DOHH2 (cell line): ENCODE results near the gene NUDT14.
A peak's percentile ranks its signal among the peaks of the same experiment; 100 is the strongest.

ENCODE experiments used
- H3F3A ChIP-seq: fragments of 200-600 bp; sonication (generic), shearing (Covaris generic); 2 replicates; pipeline ENCODE4 v1.6.0; 2016; ENCODE audit warnings: antibody characterized with exemption, mild to moderate bottlenecking; ENCODE audit not compliant: control insufficient read depth, insufficient read depth
- H3K27ac ChIP-seq: fragments of 200-600 bp; sonication (generic); 2 replicates; pipeline ENCODE4 v1.5.1; 2014; ENCODE audit warnings: low read depth, mild to moderate bottlenecking, low read length, moderate library complexity
- H3K27me3 ChIP-seq: fragments of 200-600 bp; sonication (generic); 2 replicates; pipeline ENCODE4 v1.6.1; 2014; ENCODE audit warnings: mild to moderate bottlenecking, low read length, mixed read lengths; ENCODE audit not compliant: control insufficient read depth
- H3K36me3 ChIP-seq: fragments of 200-600 bp; sonication (generic); 2 replicates; pipeline ENCODE4 v1.6.1; 2014; ENCODE audit warnings: mild to moderate bottlenecking, low read length, moderate library complexity, mixed read lengths; ENCODE audit not compliant: control insufficient read depth
- H3K4me1 ChIP-seq: fragments of 200-600 bp; sonication (generic); 2 replicates; pipeline ENCODE4 v1.6.1; 2014; ENCODE audit warnings: mild to moderate bottlenecking, low read length, mixed read lengths; ENCODE audit not compliant: control insufficient read depth
- H3K4me2 ChIP-seq: fragments of 200-600 bp; sonication (generic); 2 replicates; pipeline ENCODE4 v1.6.0; 2014; ENCODE audit warnings: mild to moderate bottlenecking, low read length, moderate library complexity
- H3K4me3 ChIP-seq: fragments of 200-600 bp; sonication (generic); 2 replicates; pipeline ENCODE4 v1.5.1; 2014; ENCODE audit warnings: mild to moderate bottlenecking, low read length, mixed read lengths
- H3K79me2 ChIP-seq: fragments of 200-600 bp; sonication (generic); 2 replicates; pipeline ENCODE4 v1.6.1; 2014; ENCODE audit warnings: mild to moderate bottlenecking, low read length, mixed read lengths; ENCODE audit not compliant: control insufficient read depth
- H3K9me2 ChIP-seq: fragments of 200-600 bp; sonication (generic); replicated peaks from 2 replicates; pipeline ENCODE4 v1.6.1; 2014; ENCODE audit warnings: mild to moderate bottlenecking, low read length, mixed read lengths; ENCODE audit not compliant: control insufficient read depth
- H3K9me3 ChIP-seq: fragments of 200-600 bp; sonication (generic); 2 replicates; pipeline ENCODE4 v1.6.1; 2014; ENCODE audit warnings: antibody characterized with exemption, low read length, mixed read lengths; ENCODE audit not compliant: control insufficient read depth, insufficient read depth
- H4K20me1 ChIP-seq: fragments of 200-600 bp; sonication (generic); 2 replicates; pipeline ENCODE4 v1.6.0; 2014; ENCODE audit warnings: low read depth, mild to moderate bottlenecking, antibody characterized with exemption, low read length, moderate library complexity; ENCODE audit not compliant: control insufficient read depth, insufficient read depth
- EZH2phosphoT487 ChIP-seq: fragments of 200-600 bp; sonication (generic); IDR thresholded peaks from 2 replicates; pipeline ENCODE4 v1.6.1; 2017; ENCODE audit warnings: borderline replicate concordance, mild to moderate bottlenecking, antibody characterized with exemption, low read length, moderate library complexity, mixed read lengths
- TF ChIP-seq, protein P1 (sequence below): fragments of 200-600 bp; sonication (generic); IDR thresholded peaks from one replicate; pipeline ENCODE4 v1.5.1; 2014; ENCODE audit warnings: antibody characterized with exemption, mild to moderate bottlenecking, low read depth, low read length; ENCODE audit not compliant: poor library complexity, severe bottlenecking

NUDT14 gene

DNA sequence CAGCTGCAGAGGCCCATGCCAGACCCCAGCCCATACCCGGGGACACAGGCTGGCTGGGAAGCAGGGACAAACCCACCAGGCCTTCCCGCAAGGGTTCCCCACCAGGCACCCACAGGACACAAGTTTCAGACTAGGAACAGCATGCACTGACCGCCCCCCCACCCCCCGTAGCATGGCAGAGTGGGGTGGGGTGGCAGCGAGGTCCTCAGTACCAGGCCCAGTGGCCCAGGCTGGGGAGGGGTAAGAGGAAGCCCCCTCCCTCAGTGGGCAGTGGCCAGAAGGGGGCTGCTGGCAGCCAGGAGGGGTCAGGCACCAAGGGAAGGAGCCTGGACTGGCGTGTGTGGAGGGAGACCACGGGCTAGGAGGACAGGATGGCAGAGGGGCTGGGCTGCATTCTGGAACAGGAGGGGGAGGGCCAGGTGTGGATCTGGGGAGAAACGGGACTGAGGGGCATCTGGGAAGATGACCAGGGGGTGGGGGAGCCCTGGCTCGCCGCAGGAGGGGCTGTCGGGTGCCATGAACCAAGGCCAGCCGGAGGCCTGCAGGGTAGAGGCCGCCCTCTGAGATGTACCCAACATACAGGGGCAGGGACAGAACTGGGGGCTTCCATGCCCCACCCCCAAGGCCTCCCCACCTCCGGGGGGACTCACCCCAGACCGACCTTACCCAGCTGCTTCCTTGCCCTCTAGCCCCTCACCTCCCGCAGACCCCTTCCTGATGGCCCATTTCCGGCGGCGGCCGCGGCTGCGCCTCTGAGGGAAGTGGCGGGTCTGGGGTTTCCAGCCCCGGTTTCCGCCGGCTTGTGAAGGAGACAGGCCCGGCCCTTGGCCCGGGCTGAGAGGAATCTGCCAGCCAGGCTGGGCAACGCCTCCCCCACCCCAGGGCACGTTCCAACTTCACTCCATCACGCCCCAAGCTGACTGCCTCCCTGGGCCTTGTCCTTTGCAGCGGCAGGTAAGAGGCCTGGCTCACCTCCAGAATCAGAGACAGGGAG is 6.9 kb downstream of the NUDT14 start:
- H4K20me1 ChIP-seq = peaks cover 4% of the 10 kb centered on the region; the same call in 1 of the 2 replicates

DNA sequence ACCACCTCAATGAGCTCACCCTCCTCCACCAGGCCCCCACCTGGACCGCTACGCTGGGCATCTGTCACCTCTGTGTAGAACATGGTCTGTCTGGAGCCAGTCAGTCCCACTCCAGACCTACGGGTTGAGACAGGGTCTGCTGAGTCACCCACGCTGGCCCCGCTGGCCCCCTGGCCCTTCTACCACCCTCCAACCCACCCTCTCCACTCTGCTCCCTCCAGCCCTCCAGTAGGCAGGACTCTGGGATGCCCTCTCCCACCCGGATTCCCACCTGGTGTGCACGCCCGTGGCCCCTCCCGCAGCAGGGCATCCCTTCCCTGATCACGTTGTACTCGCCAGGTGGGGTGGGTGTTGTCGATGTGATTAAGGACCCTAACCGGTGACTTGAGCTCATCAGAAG is 8.0 kb downstream of the NUDT14 start:
- no peak overlapping the region for H3K4me2 ChIP-seq
- no peak overlapping the region for H3K27ac ChIP-seq
- H3K27me3 ChIP-seq = peaks cover 25% of the 10 kb centered on the region
- H3K9me3 ChIP-seq = no peaks in the 10 kb centered on the region
- H3K4me3 ChIP-seq = no peak overlapping the region
- H3K79me2 ChIP-seq = no peaks in the 10 kb centered on the region
- no peaks in the 10 kb centered on the region for H3K9me2 ChIP-seq
- H4K20me1 ChIP-seq = peaks cover 4% of the 10 kb centered on the region; the same call in 1 of the 2 replicates
- no peak for TF ChIP-seq EZH2phosphoT487
- TF ChIP-seq, protein P1, sequence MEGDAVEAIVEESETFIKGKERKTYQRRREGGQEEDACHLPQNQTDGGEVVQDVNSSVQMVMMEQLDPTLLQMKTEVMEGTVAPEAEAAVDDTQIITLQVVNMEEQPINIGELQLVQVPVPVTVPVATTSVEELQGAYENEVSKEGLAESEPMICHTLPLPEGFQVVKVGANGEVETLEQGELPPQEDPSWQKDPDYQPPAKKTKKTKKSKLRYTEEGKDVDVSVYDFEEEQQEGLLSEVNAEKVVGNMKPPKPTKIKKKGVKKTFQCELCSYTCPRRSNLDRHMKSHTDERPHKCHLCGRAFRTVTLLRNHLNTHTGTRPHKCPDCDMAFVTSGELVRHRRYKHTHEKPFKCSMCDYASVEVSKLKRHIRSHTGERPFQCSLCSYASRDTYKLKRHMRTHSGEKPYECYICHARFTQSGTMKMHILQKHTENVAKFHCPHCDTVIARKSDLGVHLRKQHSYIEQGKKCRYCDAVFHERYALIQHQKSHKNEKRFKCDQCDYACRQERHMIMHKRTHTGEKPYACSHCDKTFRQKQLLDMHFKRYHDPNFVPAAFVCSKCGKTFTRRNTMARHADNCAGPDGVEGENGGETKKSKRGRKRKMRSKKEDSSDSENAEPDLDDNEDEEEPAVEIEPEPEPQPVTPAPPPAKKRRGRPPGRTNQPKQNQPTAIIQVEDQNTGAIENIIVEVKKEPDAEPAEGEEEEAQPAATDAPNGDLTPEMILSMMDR = no peak
- no peaks in the 10 kb centered on the region for H3K36me3 ChIP-seq
- peaks cover 38% of the 10 kb centered on the region for H3K4me1 ChIP-seq
- H3F3A ChIP-seq = no peaks in the 10 kb centered on the region

More for the DNA sequence above, 6.9 kb downstream of the NUDT14 start:
- TF ChIP-seq, protein P1 = no peak
- no peak for TF ChIP-seq EZH2phosphoT487
- Histone ChIP-seq H3K36me3 (no peaks in the 10 kb centered on the region), H3K4me3 (peak overlapping the region; percentile 36), H3K27me3 (peaks cover 22% of the 10 kb centered on the region), H3K4me2 (peak overlapping the region; percentile 53), H3K27ac (no peak overlapping the region), H3F3A (no peaks in the 10 kb centered on the region), H3K79me2 (no peaks in the 10 kb centered on the region), H3K9me3 (no peaks in the 10 kb centered on the region), H3K9me2 (no peaks in the 10 kb centered on the region), H3K4me1 (peaks cover 38% of the 10 kb centered on the region)

DNA sequence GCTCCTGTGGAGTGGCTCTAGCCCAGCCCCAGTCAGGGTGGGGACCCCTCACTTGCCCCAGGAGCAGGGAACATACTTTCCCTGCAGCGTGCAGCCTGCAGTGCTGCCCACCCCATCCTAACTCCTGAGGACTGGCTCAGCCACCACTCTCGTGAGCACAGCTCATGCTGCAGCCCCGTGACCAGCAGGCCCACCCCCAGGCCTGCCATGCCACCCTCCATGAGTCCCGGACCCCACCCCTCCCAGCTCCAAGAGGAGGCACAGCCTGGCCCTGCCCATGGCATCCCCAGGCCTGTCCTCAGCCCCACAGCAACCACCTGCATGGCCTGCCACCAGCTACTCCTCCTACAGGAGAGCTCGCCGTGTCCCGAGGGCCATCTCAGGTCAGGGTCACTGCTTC is 8.6 kb downstream of the NUDT14 start:
- Histone ChIP-seq H3K27me3 (peaks cover 29% of the 10 kb centered on the region), H3K4me3 (no peak overlapping the region), H3K36me3 (no peaks in the 10 kb centered on the region), H3K4me1 (peaks cover 41% of the 10 kb centered on the region), H4K20me1 (peaks cover 4% of the 10 kb centered on the region; the same call in 1 of the 2 replicates), H3F3A (no peaks in the 10 kb centered on the region), H3K9me2 (no peaks in the 10 kb centered on the region), H3K27ac (no peak overlapping the region), H3K79me2 (no peaks in the 10 kb centered on the region), H3K4me2 (no peak overlapping the region), H3K9me3 (no peaks in the 10 kb centered on the region)
- TF ChIP-seq EZH2phosphoT487 = no peak
- TF ChIP-seq, protein P1 = no peak
